Hindlimb muscle (tissue), 1 donor: ENCODE measurements around the gene SSR4. TPM values are rescaled to one million over a fixed set of nuclear protein-coding genes. Genes with fewer than 3 reads are reported as not detected.

Experiments
- DNase-seq: peaks from one replicate; pipeline ENCODE4 v3.0.0-alpha.2; 2013
- polyA plus RNA-seq: library from polyadenylated mRNA; unstranded; fragments of 120-200 nt; gene quantifications from one replicate; pipeline ENCODE4 v1.2.1, GENCODE V29; 2013; ENCODE audit not compliant: insufficient read length

Gene SSR4
- polyA plus RNA-seq, 1 donor, result 106 TPM

DNA sequence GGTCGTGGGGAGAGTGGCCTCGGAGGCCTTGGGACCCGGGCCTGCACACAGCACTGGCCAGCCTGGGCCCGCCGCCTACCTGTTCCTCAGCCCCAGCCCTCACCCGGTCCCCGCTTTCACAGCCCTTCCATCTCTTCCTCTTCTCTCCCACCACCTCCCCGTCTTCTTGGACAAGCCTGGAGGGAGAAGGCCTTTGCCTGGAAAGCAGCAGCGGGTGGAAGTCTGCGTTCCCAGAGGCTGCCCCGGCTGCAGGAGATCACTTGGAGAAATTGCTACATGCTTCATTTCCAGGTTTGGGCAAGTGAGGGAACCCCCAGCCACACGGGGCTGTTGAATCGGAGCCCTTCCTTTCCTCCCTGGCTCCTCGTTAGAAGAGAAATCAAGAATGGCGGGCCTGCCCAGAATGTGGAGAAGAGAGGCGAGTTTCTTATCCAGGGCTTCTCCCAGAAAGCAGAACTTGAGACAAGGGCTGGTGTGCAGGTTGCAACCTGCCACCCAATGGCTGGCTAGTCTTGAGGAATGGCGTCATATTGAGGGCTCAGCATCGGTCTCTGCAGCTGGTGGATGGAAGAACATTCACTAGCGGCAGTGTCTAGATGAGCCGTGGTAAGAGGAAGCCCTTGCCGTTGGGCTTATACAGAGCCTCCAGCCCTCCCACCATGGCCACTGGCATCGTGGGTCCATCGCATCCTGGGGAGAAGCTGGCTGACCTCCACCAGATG, 37.1 kb downstream of the SSR4 start:
- no peak for DNase-seq

DNA sequence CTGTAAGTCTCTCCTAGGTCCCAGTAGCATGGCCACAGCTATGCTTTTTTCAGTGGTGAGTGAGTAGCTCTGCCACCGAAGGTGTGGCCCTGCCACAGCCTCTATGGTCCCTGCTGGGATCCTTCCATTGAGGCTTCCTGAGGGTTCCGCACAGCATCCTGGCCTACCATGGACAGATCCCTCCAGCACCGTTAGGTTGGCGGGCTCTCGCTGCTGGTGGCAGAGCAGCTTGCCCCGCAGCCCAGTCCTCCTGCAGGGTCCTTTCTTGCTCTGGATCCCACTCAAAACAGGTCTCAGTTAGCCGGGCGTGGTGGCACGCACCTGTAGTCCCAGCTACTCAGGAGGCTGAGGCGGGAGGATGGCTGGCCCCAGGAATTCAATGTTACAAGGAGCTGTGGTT, 38.3 kb downstream of the SSR4 start:
- no peak for DNase-seq

DNA sequence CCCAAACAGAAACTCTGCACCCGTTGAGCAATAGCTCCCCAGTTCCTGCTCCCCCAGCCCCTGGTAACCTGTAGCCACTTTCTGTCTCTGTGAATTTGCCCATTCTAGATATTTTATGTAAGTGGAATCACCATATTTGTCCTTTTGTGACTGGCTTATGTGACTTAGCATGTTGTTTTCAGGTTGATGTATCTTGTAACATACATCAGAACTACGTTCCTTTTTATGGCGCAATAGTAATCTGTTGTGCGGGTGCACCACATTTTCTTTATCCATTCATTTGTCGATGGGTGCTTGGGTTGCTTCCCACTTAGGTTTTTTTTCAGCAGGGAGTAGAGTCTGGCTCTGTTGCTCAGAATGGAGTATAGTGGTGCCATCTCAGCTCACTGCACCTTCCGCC, 42.5 kb downstream of the SSR4 start:
- no peak for DNase-seq

DNA sequence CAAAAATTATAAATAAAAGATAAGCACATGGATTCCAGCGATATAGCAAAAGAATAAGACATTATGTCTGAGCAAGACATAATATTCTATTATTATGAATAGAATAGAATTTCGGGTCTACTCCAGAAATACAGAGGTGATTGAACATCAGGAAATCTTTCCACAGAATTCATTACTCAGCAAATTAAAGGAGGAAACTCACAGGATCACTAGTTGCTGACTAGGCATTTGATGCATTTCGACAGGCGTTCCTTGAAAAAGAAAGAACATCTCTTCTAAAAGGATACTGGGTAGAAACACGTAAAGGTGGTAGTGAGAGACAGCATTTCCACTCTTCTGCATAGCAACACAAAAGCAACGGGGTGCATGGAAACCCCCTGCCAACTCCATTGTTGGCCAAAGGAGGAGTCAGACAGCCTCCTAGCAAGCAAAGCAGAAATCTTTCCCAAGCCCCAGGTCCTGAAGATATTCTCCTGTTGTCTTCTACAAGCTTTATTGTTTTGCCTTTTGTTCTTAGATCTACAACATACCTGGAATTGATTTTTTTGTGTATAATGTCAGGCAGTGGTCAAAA, 50.1 kb downstream of the SSR4 start:
- no peak for DNase-seq

DNA sequence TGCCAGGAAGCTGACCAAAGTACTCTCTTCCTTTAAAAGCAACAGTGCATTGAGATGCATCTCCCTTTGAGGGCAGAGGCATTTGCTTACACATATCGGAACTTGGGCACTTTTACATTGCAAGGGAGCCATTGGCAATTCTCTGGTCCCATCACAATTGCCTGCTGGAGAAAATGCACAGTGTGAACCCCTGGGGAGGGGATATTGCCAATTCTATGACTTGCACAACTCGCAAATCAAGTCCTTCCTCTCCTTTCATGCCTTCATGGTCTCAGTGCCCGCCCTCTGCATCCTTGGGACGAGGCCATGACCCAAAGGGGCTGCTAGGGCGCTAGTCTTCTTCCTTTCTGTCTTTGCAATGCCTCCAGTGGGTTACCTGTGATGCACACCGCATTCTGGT, 50.7 kb downstream of the SSR4 start:
- no peak for DNase-seq

DNA sequence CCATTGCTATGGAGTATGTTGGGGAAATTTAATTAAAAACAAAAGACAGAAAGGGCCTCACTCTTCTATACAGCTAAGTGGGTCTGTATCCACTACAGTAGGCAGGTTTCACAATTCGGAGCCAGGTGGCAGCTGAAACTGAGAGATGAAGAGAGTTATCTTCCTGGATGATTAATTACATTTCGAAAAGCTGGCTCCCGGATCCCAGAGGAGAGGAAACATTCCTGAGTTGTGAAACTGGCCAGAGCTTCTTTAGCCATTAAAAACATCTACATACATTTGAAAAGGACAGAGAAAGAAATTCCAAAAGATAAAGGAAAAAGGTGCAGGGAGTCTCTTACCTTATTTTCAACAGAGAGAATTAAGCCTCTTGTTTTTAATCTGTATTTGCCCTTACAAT, 51.4 kb downstream of the SSR4 start:
- DNase-seq, result no peak

Other genes with a start within 250 kb of the SSR4 start
- 11.5 TPM for gene CCNQ, start 195.5 kb upstream of the SSR4 start, polyA plus RNA-seq
- gene DUSP9, start 147.5 kb upstream of the SSR4 start, polyA plus RNA-seq, result 0.14 TPM
- 3.5 TPM for gene PNCK, start 120.9 kb upstream of the SSR4 start, polyA plus RNA-seq
- 43.1 TPM for gene SLC6A8, start 106.7 kb upstream of the SSR4 start, polyA plus RNA-seq
- 80.6 TPM for gene BCAP31, start 70.3 kb upstream of the SSR4 start, polyA plus RNA-seq
- 13.5 TPM for gene ABCD1, start 69.8 kb upstream of the SSR4 start, polyA plus RNA-seq
- gene PLXNB3, start 30.4 kb upstream of the SSR4 start, polyA plus RNA-seq, result 1.9 TPM
- gene SRPK3, start 13.6 kb upstream of the SSR4 start, polyA plus RNA-seq, result 318 TPM
- gene IDH3G, start 293 bp upstream of the SSR4 start, polyA plus RNA-seq, result 49.5 TPM
- gene PDZD4, start 35.9 kb downstream of the SSR4 start, polyA plus RNA-seq, result 2.4 TPM
- gene L1CAM, start 91.5 kb downstream of the SSR4 start, polyA plus RNA-seq, result 2.5 TPM
- gene AVPR2, start 110.0 kb downstream of the SSR4 start, polyA plus RNA-seq, result 1.4 TPM
- gene ARHGAP4, start 131.6 kb downstream of the SSR4 start, polyA plus RNA-seq, result 26.4 TPM
- 71.0 TPM for gene NAA10, start 140.4 kb downstream of the SSR4 start, polyA plus RNA-seq
- gene RENBP, start 150.0 kb downstream of the SSR4 start, polyA plus RNA-seq, result 5.1 TPM
- gene HCFC1, start 177.2 kb downstream of the SSR4 start, polyA plus RNA-seq, result 37.9 TPM
- gene TMEM187, start 178.1 kb downstream of the SSR4 start, polyA plus RNA-seq, result 7.5 TPM
- 46.3 TPM for gene IRAK1, start 225.2 kb downstream of the SSR4 start, polyA plus RNA-seq